ENCODE results near the gene S100A8. TPM values are rescaled to one million over a fixed set of nuclear protein-coding genes. Genes with fewer than 3 reads are reported as not detected.

Gene S100A8
- total RNA-seq, 1 donor from 2014 or later: not detected

DNA sequence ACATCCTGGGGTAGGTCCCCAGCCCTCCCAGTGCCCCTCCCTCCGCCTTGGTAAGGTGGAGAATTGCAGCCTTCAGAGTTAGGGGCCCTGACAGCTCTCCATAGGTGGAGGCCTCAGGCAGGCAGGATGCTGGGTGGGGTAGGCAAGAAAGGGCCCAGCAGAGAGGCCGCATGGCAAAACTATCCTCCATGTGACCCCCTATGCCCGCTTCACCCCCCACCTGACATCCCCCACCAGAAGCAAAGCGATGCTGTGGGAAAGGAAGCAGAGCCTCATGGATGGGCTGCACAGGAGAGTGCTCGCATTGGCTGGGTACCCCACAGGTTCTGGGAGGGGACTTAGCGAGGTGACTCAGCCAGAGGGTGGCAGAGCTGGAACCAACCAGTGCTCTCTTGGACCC lies 31.6 kb downstream of the S100A8 start:
- H4K20me1 ChIP-seq (ENCODE audit: low read depth): no peaks in the 10 kb centered on the region
- peaks cover 7% of the 10 kb centered on the region for H3K27me3 Mint-ChIP-seq (ENCODE audit: insufficient read depth, low read depth)
- DNase-seq (ENCODE audit: low spot score): no peak

DNA sequence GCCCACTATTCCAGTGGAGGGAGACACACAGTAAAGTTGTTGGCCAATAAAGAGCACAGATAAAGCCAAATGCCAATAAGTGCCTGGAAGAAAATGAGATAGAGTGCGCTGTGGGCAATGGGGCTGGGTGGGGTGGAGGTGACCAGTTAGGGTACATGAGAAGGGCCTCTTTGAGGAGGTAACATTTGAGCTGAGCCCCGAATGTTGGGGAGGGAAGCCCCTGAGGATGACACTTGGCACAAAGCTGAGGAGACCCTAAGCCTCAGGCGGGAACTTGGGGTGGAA lies 32.2 kb downstream of the S100A8 start:
- Histone ChIP-seq H4K20me1 (ENCODE audit: low read depth) (no peaks in the 10 kb centered on the region), H3K27me3 (no peaks in the 10 kb centered on the region), H3K4me2 (no peak overlapping the region), H3K9me3 (ENCODE audit: low read depth) (no peaks in the 10 kb centered on the region), H3K4me3 (no peak overlapping the region), H3K4me1 (no peaks in the 10 kb centered on the region), H3K27ac (no peak overlapping the region), H2AFZ (replicated peaks) (no peak overlapping the region), H3K9ac (no peak overlapping the region), H3F3A (ENCODE audit: low read depth) (no peaks in the 10 kb centered on the region), H3K36me3 (no peaks in the 10 kb centered on the region), H3K79me2 (ENCODE audit: low read depth) (no peaks in the 10 kb centered on the region)
- no peaks in the 10 kb centered on the region for H3K4me1 Mint-ChIP-seq
- no peaks in the 10 kb centered on the region for H3K9me3 Mint-ChIP-seq
- H3K27me3 Mint-ChIP-seq (ENCODE audit: insufficient read depth, low read depth): peaks cover 7% of the 10 kb centered on the region
- no peak for TF ChIP-seq EZH2phosphoT487 (IDR thresholded peaks at IDR 0.05)
- TF ChIP-seq, protein P1, sequence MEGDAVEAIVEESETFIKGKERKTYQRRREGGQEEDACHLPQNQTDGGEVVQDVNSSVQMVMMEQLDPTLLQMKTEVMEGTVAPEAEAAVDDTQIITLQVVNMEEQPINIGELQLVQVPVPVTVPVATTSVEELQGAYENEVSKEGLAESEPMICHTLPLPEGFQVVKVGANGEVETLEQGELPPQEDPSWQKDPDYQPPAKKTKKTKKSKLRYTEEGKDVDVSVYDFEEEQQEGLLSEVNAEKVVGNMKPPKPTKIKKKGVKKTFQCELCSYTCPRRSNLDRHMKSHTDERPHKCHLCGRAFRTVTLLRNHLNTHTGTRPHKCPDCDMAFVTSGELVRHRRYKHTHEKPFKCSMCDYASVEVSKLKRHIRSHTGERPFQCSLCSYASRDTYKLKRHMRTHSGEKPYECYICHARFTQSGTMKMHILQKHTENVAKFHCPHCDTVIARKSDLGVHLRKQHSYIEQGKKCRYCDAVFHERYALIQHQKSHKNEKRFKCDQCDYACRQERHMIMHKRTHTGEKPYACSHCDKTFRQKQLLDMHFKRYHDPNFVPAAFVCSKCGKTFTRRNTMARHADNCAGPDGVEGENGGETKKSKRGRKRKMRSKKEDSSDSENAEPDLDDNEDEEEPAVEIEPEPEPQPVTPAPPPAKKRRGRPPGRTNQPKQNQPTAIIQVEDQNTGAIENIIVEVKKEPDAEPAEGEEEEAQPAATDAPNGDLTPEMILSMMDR (IDR thresholded peaks at IDR 0.05): no peak
- no peak for TF ChIP-seq EZH2 (IDR thresholded peaks at IDR 0.05)
- no peak overlapping the region for H3K4me3 Mint-ChIP-seq
- H3K27ac Mint-ChIP-seq: no peak overlapping the region
- no peaks in the 10 kb centered on the region for H3K36me3 Mint-ChIP-seq
- DNase-seq (ENCODE audit: low spot score): no peak

More for the DNA sequence above, 31.6 kb downstream of the S100A8 start:
- Histone ChIP-seq H3K4me2 (no peak overlapping the region), H2AFZ (replicated peaks) (no peak overlapping the region), H3K79me2 (ENCODE audit: low read depth) (no peaks in the 10 kb centered on the region), H3K9me3 (ENCODE audit: low read depth) (no peaks in the 10 kb centered on the region), H3F3A (ENCODE audit: low read depth) (no peaks in the 10 kb centered on the region), H3K36me3 (no peaks in the 10 kb centered on the region), H3K27me3 (no peaks in the 10 kb centered on the region), H3K9ac (no peak overlapping the region), H3K27ac (no peak overlapping the region), H3K4me3 (no peak overlapping the region), H3K4me1 (no peaks in the 10 kb centered on the region)
- Mint-ChIP-seq H3K4me1 (no peaks in the 10 kb centered on the region), H3K9me3 (no peaks in the 10 kb centered on the region), H3K27ac (no peak overlapping the region), H3K36me3 (no peaks in the 10 kb centered on the region), H3K4me3 (no peak overlapping the region)
- TF ChIP-seq EZH2phosphoT487 (IDR thresholded peaks at IDR 0.05) (no peak), EZH2 (IDR thresholded peaks at IDR 0.05) (no peak)
- TF ChIP-seq, protein P1 (IDR thresholded peaks at IDR 0.05): no peak

DNA sequence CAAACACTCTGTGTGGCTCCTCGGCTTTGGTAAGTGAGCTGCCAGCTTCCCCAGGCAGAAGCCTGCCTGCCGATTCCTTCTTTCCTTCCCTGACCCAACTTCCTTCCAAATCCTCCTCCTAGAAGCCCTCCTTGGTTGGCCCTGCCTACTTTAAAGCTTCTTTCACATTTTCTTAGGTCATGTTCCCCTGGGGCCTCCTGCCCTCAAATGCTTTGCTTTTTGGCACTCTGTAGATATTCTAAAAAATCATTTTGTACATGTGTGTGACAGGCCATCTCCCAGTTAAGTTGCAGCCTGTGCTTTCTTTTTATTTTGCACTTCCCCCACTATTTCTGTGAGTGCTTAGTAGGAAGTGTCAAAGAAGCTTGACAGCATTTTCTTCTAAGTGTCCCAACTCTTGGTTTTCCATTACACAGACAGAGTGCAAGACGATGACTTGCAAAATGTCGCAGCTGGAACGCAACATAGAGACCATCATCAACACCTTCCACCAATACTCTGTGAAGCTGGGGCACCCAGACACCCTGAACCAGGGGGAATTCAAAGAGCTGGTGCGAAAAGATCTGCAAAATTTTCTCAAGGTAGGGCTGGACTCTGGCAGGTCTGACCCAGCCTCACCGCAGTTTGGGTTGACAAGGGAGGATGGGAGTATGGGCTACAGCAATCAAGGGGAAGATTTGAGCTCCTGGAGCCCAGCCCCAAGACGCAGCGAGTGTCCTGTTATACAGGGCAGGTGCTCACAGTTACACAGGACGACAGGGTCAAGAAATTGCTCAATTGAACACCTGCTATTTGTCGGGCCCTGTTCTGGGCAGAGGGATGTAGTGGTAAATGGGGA lies 32.8 kb downstream of the S100A8 start, which contains the start of gene S100A9:
Gene S100A9 (plus strand): TSS at position 2 of the 838 bp plus-strand sequence. CDS start 430 bp downstream, at position 432.
- H3K27me3 Mint-ChIP-seq (ENCODE audit: insufficient read depth, low read depth): peaks cover 6% of the 10 kb centered on the region
- Histone ChIP-seq H3K4me3 (no peak within 1 kb of the TSS), H3K9ac (no peak within 1 kb of the TSS), H3K9me3 (ENCODE audit: low read depth) (no peaks in the 10 kb centered on the region), H3K4me2 (no peak within 1 kb of the TSS), H3K79me2 (ENCODE audit: low read depth) (no peaks in the 10 kb centered on the region), H4K20me1 (ENCODE audit: low read depth) (no peaks in the 10 kb centered on the region), H3K27me3 (no peaks in the 10 kb centered on the region), H2AFZ (replicated peaks) (no peak within 1 kb of the TSS), H3F3A (ENCODE audit: low read depth) (no peaks in the 10 kb centered on the region), H3K27ac (no peak within 1 kb of the TSS), H3K4me1 (no peaks in the 10 kb centered on the region), H3K36me3 (no peaks in the 10 kb centered on the region)
- H3K4me1 Mint-ChIP-seq: no peaks in the 10 kb centered on the region
- no peak within 1 kb of the TSS for H3K27ac Mint-ChIP-seq
- no peaks in the 10 kb centered on the region for H3K9me3 Mint-ChIP-seq
- TF ChIP-seq, protein P1 (IDR thresholded peaks at IDR 0.05): no peak
- TF ChIP-seq EZH2phosphoT487 (IDR thresholded peaks at IDR 0.05): no peak
- no peak for TF ChIP-seq EZH2 (IDR thresholded peaks at IDR 0.05)
- H3K36me3 Mint-ChIP-seq: no peaks in the 10 kb centered on the region
- no peak for DNase-seq (ENCODE audit: low spot score)
- H3K4me3 Mint-ChIP-seq: no peak within 1 kb of the TSS
